HCT116 (cell line): ENCODE measurements around the gene NFKB1. TPM values are rescaled to one million over a fixed set of nuclear protein-coding genes. Genes with fewer than 3 reads are reported as not detected.

Experiments
- ATAC-seq: fragments of 200-7000 bp; cut with Tn5 transposase; 2 replicates; pipeline ENCODE4 v1.9.1; 2020; ENCODE audit warnings: mild to moderate bottlenecking, moderate library complexity
- BruUV-seq: library from RNA; stranded (reverse); fragments of 400-500 nt; replicated peaks from 2 replicates; lab custom pipeline; 2021; lab: Mats Ljungman, UMichigan
- CTCF ChIA-PET: fragments of 300-600 bp; sonication (Branson Sonifier 250); formaldehyde crosslinking; loops from one replicate; lab custom pipeline; 2021; ENCODE audit warnings: antibody characterized with exemption; lab: Charles Lee
- POLR2A ChIA-PET: fragments of 300-600, 350-600 bp; sonication (Branson Sonifier 250); formaldehyde crosslinking; loops from one replicate; lab custom pipeline; 2021; ENCODE audit warnings: antibody characterized with exemption; lab: Charles Lee
- RAD21 ChIA-PET, 2 experiments: fragments of 300-600 bp; sonication (Branson Sonifier 250); formaldehyde crosslinking; loops; one replicate each; lab custom pipeline; 2023; ENCODE audit warnings: low total read pairs in 2 of 2; ENCODE audit not compliant: uncharacterized antibody in 2 of 2, unreplicated experiment in 2 of 2, low non-redundant PET in 1 of 2; lab: Charles Lee
- DNase-seq: peaks from one replicate; pipeline ENCODE4 v3.0.0-alpha.2; 2010; ENCODE audit warnings: low read depth, low spot score
- H2AFZ ChIP-seq: fragments of 200-600 bp; shearing (Covaris generic), sonication (generic); 2 replicates; pipeline ENCODE4 v1.6.1; 2017; ENCODE audit warnings: low read depth, mixed run types, mixed read lengths, antibody characterized with exemption, low read length; ENCODE audit not compliant: poor library complexity, severe bottlenecking
- H3K27ac ChIP-seq: 2 replicates; pipeline ENCODE4 v1.5.1; 2012; ENCODE audit warnings: low read depth, low read length
- H3K27me3 ChIP-seq: fragments of 200-600 bp; sonication (generic); 2 replicates; pipeline ENCODE4 v1.6.1; 2016; ENCODE audit warnings: mixed run types, low read length, mixed read lengths; ENCODE audit not compliant: insufficient read depth
- H3K36me3 ChIP-seq, 2 experiments: fragments of 200-500 bp in 1 of 2; fragments of 200-600 bp in 1 of 2; sonication (Bioruptor generic) in 1 of 2; sonication (generic) in 1 of 2; 2 replicates each; pipeline versions ENCODE4 v1.5.1 to v1.6.1; 2014 to 2016; ENCODE audit warnings: low read length in 2 of 2, inconsistent platforms in 1 of 2, mixed read lengths in 1 of 2, mixed run types in 1 of 2; ENCODE audit not compliant: insufficient read depth in 2 of 2, control insufficient read depth in 1 of 2
- H3K4me1 ChIP-seq, 2 experiments: fragments of 200-600 bp in 1 of 2; sonication (generic) in 1 of 2; 2 replicates each; pipeline versions ENCODE4 v1.5.1 to v1.6.1; 2012 to 2017; ENCODE audit warnings: low read length in 2 of 2, inconsistent platforms in 1 of 2, mild to moderate bottlenecking in 1 of 2, mixed read lengths in 1 of 2, mixed run types in 1 of 2, moderate library complexity in 1 of 2; ENCODE audit not compliant: insufficient read depth in 2 of 2, control insufficient read depth in 1 of 2
- H3K4me2 ChIP-seq: fragments of 200-600 bp; sonication (generic); 2 replicates; pipeline ENCODE4 v1.6.1; 2017; ENCODE audit warnings: mixed run types, low read length, mixed read lengths
- H3K4me3 ChIP-seq, 2 experiments: fragments of 200-600 bp in 1 of 2; sonication (generic) in 1 of 2; replicated peaks in 1 of 2; 2 replicates each; pipeline ENCODE4 v1.5.1; 2011 to 2016; ENCODE audit warnings: low read length in 2 of 2, control low read depth in 1 of 2, low read depth in 1 of 2, mild to moderate bottlenecking in 1 of 2, mixed read lengths in 1 of 2, mixed run types in 1 of 2
- H3K79me2 ChIP-seq: fragments of 200-600 bp; sonication (generic); 2 replicates; pipeline ENCODE4 v1.6.1; 2017; ENCODE audit warnings: mild to moderate bottlenecking, mixed run types, low read length, moderate library complexity, mixed read lengths; ENCODE audit not compliant: insufficient read depth
- H3K9ac ChIP-seq: fragments of 200-600 bp; sonication (generic); 2 replicates; pipeline ENCODE4 v1.6.1; 2016; ENCODE audit warnings: low read length, mixed read lengths
- H3K9me2 ChIP-seq: fragments of 200-600 bp; sonication (generic), shearing (Covaris generic); 2 replicates; pipeline ENCODE4 v1.6.1; 2017; ENCODE audit warnings: mixed run types, mild to moderate bottlenecking, moderate library complexity; ENCODE audit not compliant: insufficient read depth
- H3K9me3 ChIP-seq, 2 experiments: fragments of 200-500 bp in 1 of 2; fragments of 200-600 bp in 1 of 2; sonication (Bioruptor generic) in 1 of 2; sonication (generic) in 1 of 2; 2 replicates each; pipeline ENCODE4 v1.6.1; 2014 to 2017; ENCODE audit warnings: low read length in 2 of 2, mixed read lengths in 2 of 2, inconsistent platforms in 1 of 2, low read depth in 1 of 2, mild to moderate bottlenecking in 1 of 2, mixed run types in 1 of 2, moderate library complexity in 1 of 2; ENCODE audit not compliant: control insufficient read depth in 1 of 2, insufficient read depth in 1 of 2
- H4K20me1 ChIP-seq: fragments of 200-600 bp; sonication (generic), shearing (Covaris generic); 2 replicates; pipeline ENCODE4 v1.6.1; 2017; ENCODE audit warnings: mixed run types, mild to moderate bottlenecking, moderate library complexity; ENCODE audit not compliant: insufficient read depth
- ATF3 ChIP-seq: IDR thresholded peaks from 2 replicates; pipeline ENCODE4 v1.6.1; 2012
- CTCF ChIP-seq, 3 experiments: fragments of 200-600 bp in 1 of 3; sonication (generic) in 1 of 3; IDR thresholded peaks in 2 of 3; conservative IDR thresholded peaks in 1 of 3; 2 replicates each; pipeline ENCODE4 v1.5.1; 2012 to 2017; ENCODE audit warnings: low read depth in 2 of 3, low read length in 2 of 3, antibody characterized with exemption in 1 of 3, borderline replicate concordance in 1 of 3, control low read depth in 1 of 3, mild to moderate bottlenecking in 1 of 3, mixed read lengths in 1 of 3, mixed run types in 1 of 3, moderate library complexity in 1 of 3; ENCODE audit not compliant: insufficient read depth in 1 of 3
- EGR1 ChIP-seq: IDR thresholded peaks from 2 replicates; pipeline ENCODE4 v1.6.1; 2012; ENCODE audit warnings: low read depth
- ELF1 ChIP-seq: IDR thresholded peaks from 2 replicates; pipeline ENCODE4 v1.6.1; 2012; ENCODE audit warnings: low read depth, borderline replicate concordance
- EZH2phosphoT487 ChIP-seq: fragments of 200-600 bp; IDR thresholded peaks from 2 replicates; pipeline ENCODE4 v1.6.1; 2018; ENCODE audit warnings: antibody characterized with exemption, borderline replicate concordance
- FOSL1 ChIP-seq: IDR thresholded peaks from 2 replicates; pipeline ENCODE4 v1.6.1; 2012; ENCODE audit warnings: low read depth
- JUND ChIP-seq: IDR thresholded peaks from 2 replicates; pipeline ENCODE4 v1.6.1; 2012
- REST ChIP-seq: IDR thresholded peaks from 2 replicates; pipeline ENCODE4 v1.6.1; 2012; ENCODE audit warnings: low read depth
- SRF ChIP-seq: IDR thresholded peaks from 2 replicates; pipeline ENCODE4 v1.6.1; 2012; ENCODE audit warnings: low read depth
- TCF7L2 ChIP-seq: IDR thresholded peaks from 2 replicates; pipeline ENCODE4 v1.7.0; 2011; ENCODE audit warnings: borderline replicate concordance, inconsistent platforms; ENCODE audit not compliant: insufficient read depth, insufficient read length; ENCODE audit errors: extremely low read depth
- YY1 ChIP-seq: IDR thresholded peaks from 2 replicates; pipeline ENCODE4 v1.6.1; 2011; ENCODE audit warnings: low read length, low read depth, moderate library complexity, mild to moderate bottlenecking; ENCODE audit not compliant: insufficient replicate concordance; ENCODE audit errors: extremely low read depth
- ZBTB33 ChIP-seq: IDR thresholded peaks from 2 replicates; pipeline ENCODE4 v1.6.1; 2011; ENCODE audit warnings: mild to moderate bottlenecking, low read length, moderate library complexity; ENCODE audit not compliant: insufficient replicate concordance; ENCODE audit errors: extremely low read depth
- ZFX ChIP-seq: fragments of 450-650 bp; IDR thresholded peaks from 2 replicates; pipeline ENCODE4 v1.6.1; 2017
- ZNF274 ChIP-seq: fragments of 200-500 bp; sonication (Bioruptor generic); IDR thresholded peaks from 2 replicates; pipeline ENCODE4 v1.6.1; 2014; ENCODE audit warnings: mild to moderate bottlenecking, low read depth, low read length, inconsistent platforms
- intact Hi-C: fragments of 100-400 bp; cut with micrococcal nuclease; formaldehyde crosslinking; loops from 2 replicates; pipeline ENCODE4 v1.10.0; 2022
- total RNA-seq: library from RNA; stranded (reverse); gene quantifications from one replicate; pipeline ENCODE4 v1.2.1, GENCODE V29; 2021; ENCODE audit not compliant: unreplicated experiment

NFKB1 gene
- total RNA-seq, 1 experiment from 2014 or later, result 29.4 TPM

- no peak for TF ChIP-seq REST
- no peak for TF ChIP-seq TCF7L2
- TF ChIP-seq EZH2phosphoT487, result no peak
- no peak for TF ChIP-seq JUND
- TF ChIP-seq, all 23 proteins: peak for 0
Measured at GRCh38 chr4:102579794-102580462, 78.8 kb downstream of the NFKB1 start (continued).

DNA sequence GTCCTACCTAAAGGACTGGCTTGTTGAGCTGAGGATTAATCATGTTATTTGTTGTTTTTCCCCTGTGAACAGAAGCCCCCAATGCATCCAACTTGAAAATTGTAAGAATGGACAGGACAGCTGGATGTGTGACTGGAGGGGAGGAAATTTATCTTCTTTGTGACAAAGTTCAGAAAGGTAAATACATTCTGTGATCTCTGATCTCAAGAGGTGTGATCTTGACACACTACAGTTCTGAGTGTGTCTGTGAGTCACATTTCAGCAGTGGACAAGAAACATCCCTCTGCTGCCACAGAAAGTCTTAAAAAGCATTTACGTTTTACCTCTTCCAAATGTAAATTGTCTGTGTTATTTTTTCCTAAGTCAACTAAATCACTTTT, 79.3 kb downstream of the NFKB1 start:
- intact Hi-C loops, result no loop called here
- CTCF ChIA-PET, result no interaction called here
- Histone ChIP-seq H3K9me3 (no peaks in the 10 kb centered on the region), H3K27ac (no peak overlapping the region), H3K9me2 (no peaks in the 10 kb centered on the region), H4K20me1 (no peaks in the 10 kb centered on the region), H3K4me1 (no peaks in the 10 kb centered on the region), H3K9ac (no peak overlapping the region), H3K27me3 (no peaks in the 10 kb centered on the region), H3K4me3 (no peak overlapping the region), H3K79me2 (no peaks in the 10 kb centered on the region), H3K4me2 (no peak overlapping the region), H2AFZ (no peak overlapping the region), H3K36me3 (peaks cover 0 to 2% of the 10 kb centered on the region in 2 experiments; a peak in 1 of 4 replicates)
- ATAC-seq (no peak), DNase-seq (no peak)
- BruUV-seq, result no TSS peak
- no peak for TF ChIP-seq YY1
- no peak for TF ChIP-seq CTCF (IDR thresholded peaks at IDR 0.05 in 2 of 3, conservative IDR thresholded peaks at IDR 0.05 in 1 of 3; ENCODE audit: borderline replicate concordance in 1 of 3, insufficient read depth in 1 of 3, low read depth in 2 of 3, low read length in 2 of 3)
- TF ChIP-seq ATF3, result no peak
- TF ChIP-seq JUND, result no peak
- no peak for TF ChIP-seq ZNF274
- TF ChIP-seq SRF, result no peak
- no peak for TF ChIP-seq ZFX
- no peak for TF ChIP-seq EGR1
- TF ChIP-seq ELF1, result no peak
- no peak for TF ChIP-seq TCF7L2
- TF ChIP-seq ZBTB33, result no peak
- no peak for TF ChIP-seq EZH2phosphoT487
- no peak for TF ChIP-seq FOSL1
- RAD21 ChIA-PET, result no interaction called here
- POLR2A ChIA-PET, result no interaction called here
